ENCODE measurements around the gene LSM4.

DNA sequence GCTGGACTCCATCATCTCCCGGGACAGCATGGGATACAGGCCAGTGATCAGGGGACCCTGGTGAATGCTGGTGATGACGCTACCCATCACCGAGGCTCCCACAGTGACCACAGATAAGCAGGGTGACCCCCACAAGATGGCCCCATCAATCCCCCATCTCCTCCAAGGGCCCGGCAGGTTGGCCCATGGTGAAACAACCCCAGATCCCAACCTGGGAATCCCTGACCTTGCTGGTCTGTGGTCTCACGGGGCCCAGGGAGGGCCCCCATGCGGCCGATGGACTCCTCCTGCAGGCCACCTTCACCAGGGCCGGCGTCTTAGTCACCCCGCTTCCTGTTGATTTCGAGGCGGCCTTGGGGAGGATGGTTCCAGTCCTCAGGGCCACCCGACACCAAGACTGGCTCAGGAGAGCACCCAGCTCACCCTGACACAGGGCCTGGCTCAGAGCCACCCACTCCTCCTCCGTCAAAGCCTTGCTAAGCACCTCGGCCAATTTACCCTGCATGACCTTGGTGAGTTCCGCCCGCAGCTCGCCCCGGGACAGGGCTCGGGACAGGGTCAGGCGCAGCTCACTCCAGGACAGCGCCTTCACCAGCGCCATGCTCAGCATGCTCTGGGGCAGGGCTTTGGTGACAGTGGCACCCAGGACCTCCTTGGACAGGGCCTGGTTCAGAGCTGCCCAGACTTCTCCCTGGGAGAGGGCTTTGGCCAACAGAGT, 58.6 kb downstream of the LSM4 start:
- TF ChIP-seq, protein P1, sequence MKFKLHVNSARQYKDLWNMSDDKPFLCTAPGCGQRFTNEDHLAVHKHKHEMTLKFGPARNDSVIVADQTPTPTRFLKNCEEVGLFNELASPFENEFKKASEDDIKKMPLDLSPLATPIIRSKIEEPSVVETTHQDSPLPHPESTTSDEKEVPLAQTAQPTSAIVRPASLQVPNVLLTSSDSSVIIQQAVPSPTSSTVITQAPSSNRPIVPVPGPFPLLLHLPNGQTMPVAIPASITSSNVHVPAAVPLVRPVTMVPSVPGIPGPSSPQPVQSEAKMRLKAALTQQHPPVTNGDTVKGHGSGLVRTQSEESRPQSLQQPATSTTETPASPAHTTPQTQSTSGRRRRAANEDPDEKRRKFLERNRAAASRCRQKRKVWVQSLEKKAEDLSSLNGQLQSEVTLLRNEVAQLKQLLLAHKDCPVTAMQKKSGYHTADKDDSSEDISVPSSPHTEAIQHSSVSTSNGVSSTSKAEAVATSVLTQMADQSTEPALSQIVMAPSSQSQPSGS (IDR thresholded peaks at IDR 0.05; ENCODE audit: low read length), result no peak
- no peak for TF ChIP-seq ZBTB4 (CRISPR knock-in tag; IDR thresholded peaks at IDR 0.05)
